AG10803 (cell line): ENCODE results near the gene UEVLD.

Source experiments
- DNase-seq: peaks from one replicate; pipeline ENCODE4 v3.0.0; 2010; ENCODE audit warnings: low read depth
- H3K4me3 ChIP-seq: 2 replicates; pipeline ENCODE4 v1.5.1; 2011; ENCODE audit warnings: mild to moderate bottlenecking, low read length, control low read depth
- TF ChIP-seq, protein P1 (sequence below): conservative IDR thresholded peaks from 2 replicates; pipeline ENCODE4 v1.5.1; 2011; ENCODE audit warnings: mild to moderate bottlenecking, low read length, control low read depth, inconsistent platforms

The UEVLD gene

DNA sequence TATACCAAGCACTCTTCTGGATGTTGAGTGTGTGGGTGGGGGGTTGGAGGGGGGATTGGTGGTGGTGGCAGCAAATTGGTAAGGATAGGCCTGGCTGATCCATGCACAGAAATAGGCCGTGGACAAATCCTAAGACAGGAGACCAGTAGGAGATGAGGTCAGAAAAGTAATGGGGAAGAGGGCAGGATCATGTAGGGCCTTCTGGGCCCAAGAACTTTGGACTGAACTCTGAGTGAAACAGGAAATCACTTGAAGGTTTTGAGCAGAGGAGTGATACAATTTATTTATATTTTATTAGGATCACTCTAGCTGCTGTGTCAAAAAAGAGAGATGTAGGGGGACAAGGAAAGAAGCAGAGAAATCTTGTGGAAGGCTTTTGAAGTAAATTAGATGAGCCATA is 90.5 kb downstream of the UEVLD start:
- no peak for DNase-seq
- TF ChIP-seq, protein P1, sequence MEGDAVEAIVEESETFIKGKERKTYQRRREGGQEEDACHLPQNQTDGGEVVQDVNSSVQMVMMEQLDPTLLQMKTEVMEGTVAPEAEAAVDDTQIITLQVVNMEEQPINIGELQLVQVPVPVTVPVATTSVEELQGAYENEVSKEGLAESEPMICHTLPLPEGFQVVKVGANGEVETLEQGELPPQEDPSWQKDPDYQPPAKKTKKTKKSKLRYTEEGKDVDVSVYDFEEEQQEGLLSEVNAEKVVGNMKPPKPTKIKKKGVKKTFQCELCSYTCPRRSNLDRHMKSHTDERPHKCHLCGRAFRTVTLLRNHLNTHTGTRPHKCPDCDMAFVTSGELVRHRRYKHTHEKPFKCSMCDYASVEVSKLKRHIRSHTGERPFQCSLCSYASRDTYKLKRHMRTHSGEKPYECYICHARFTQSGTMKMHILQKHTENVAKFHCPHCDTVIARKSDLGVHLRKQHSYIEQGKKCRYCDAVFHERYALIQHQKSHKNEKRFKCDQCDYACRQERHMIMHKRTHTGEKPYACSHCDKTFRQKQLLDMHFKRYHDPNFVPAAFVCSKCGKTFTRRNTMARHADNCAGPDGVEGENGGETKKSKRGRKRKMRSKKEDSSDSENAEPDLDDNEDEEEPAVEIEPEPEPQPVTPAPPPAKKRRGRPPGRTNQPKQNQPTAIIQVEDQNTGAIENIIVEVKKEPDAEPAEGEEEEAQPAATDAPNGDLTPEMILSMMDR, result no peak
- no peak overlapping the region for H3K4me3 ChIP-seq

GRCh38 chr11:18495703-18496102 is 92.8 kb downstream of the UEVLD start:
- H3K4me3 ChIP-seq, result no peak overlapping the region
- TF ChIP-seq, protein P1, result no peak
- DNase-seq, result peak; percentile 8

DNA sequence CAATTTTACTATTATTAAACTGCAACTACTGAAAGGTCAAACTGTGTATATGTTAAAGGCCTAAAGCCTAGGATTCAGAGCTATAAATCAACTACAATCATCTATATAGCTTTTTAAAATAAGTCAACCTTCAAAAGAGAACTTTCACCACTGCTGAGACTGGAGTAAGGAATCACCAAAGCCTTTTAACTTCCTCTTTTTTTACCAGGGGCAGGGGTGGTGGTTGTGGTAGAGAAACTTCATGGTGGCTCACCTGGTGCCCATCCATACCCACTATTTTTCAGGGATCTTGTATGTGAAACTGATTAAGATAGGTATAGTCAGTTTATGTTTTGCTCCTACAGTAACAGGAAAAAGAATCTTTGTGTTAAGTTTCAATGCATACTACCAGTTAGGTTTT is 93.3 kb downstream of the UEVLD start:
- TF ChIP-seq, protein P1, result no peak
- no peak for DNase-seq
- H3K4me3 ChIP-seq, result no peak overlapping the region

DNA sequence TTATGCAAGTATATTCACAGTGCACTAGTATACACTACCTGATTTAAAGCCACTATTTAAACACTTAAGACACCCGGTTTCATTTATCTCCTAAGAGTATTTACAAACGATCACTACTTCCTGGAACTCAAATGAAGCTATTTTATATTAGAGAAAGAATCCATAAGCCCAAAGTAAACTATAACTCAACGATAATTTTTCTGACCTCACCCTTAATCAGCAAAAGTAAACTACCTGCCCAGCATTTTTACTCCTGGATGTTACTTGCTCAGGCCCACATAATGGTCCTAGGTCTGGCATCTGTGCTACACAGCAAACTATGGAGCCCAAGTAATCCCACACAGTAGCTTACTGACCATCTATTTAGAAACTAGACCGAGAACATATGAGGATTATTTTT is 95.2 kb downstream of the UEVLD start:
- H3K4me3 ChIP-seq, result no peak overlapping the region
- no peak for DNase-seq
- TF ChIP-seq, protein P1, result no peak

GRCh38 chr11:18492888-18493287 is 95.6 kb downstream of the UEVLD start:
- no peak for DNase-seq

GRCh38 chr11:18491924-18492323 is 96.6 kb downstream of the UEVLD start:
- TF ChIP-seq, protein P1, result no peak
- no peak for DNase-seq
- H3K4me3 ChIP-seq, result no peak overlapping the region

More at GRCh38 chr11:18492888-18493287, 95.6 kb downstream of the UEVLD start:
- TF ChIP-seq, protein P1, result no peak
- no peak overlapping the region for H3K4me3 ChIP-seq

- H3K4me3 ChIP-seq, result no peak overlapping the region
- no peak for DNase-seq
- TF ChIP-seq, protein P1, result no peak
Measured at GRCh38 chr11:18490736-18491485, 97.6 kb downstream of the UEVLD start.
